Spleen (tissue), 7 donors: ENCODE measurements around the gene RSAD1.

Experiments used
- CTCF ChIP-seq, 11 experiments: fragments of 200-600 bp in 7 of 11; fragments of 450-650 bp in 4 of 11; sonication (generic) in 4 of 11; IDR thresholded peaks in 8 of 11; conservative IDR thresholded peaks in 3 of 11; 1 replicate in 7 of 11; 2 replicates in 4 of 11; pipeline versions ENCODE4 v1.4.0 to v1.8.0; 2016 to 2021; ENCODE audit warnings: antibody characterized with exemption in 11 of 11, inconsistent platforms in 4 of 11, mild to moderate bottlenecking in 1 of 11
- POLR2A ChIP-seq, 3 donors: fragments of 450-650 bp; IDR thresholded peaks; one replicate each; pipeline ENCODE4 v1.5.1; 2017; ENCODE audit warnings: antibody characterized with exemption in 3 of 3, mild to moderate bottlenecking in 1 of 3
- POLR2AphosphoS5 ChIP-seq, 3 donors: sonication (generic); formaldehyde crosslinking; IDR thresholded peaks; one replicate each; pipeline ENCODE4 v1.5.1; 2017; ENCODE audit warnings: antibody characterized with exemption in 3 of 3
- donor health status: DM: no; HTN: no; CAD: no; lungs with moderate emphysema.
- donor health status: DM: no; HTN: no; CAD: no.
- donor health status: DM: no; HTN: no; CAD: no.

- TF ChIP-seq CTCF (IDR thresholded peaks at IDR 0.05 in 8 of 11, conservative IDR thresholded peaks at IDR 0.05 in 3 of 11) (no peak), POLR2AphosphoS5 (IDR thresholded peaks at IDR 0.05) (no peak), POLR2A (IDR thresholded peaks at IDR 0.05) (no peak)
These were observed 51.2 kb downstream of the RSAD1 start for GRCh38 chr17:50529849-50530248.
